Stimulated activated CD4-positive, alpha-beta T cell treated with anti-CD3 and anti-CD28 coated beads, TNF-alpha, amount 100 ng/mL, for 48 hours (primary cell): ENCODE data around the gene HRK.

Source experiments
- DNase-seq, 3 donors: peaks; one replicate each; pipeline ENCODE4 v3.0.0-alpha.2; 2020; ENCODE audit warnings: low read depth in 3 of 3

The HRK gene

GRCh38 chr12:116881325-116881876 lies at the start of gene HRK:
Gene HRK, minus strand, starts transcription at chr12:116881441. Its CDS starts 134 bp downstream, at chr12:116881307.
- no peak for DNase-seq

GRCh38 chr12:116929885-116930284 lies 48.6 kb upstream of the HRK start:
- no peak for DNase-seq

GRCh38 chr12:116928504-116928903 lies 47.3 kb upstream of the HRK start:
- no peak for DNase-seq

GRCh38 chr12:116927244-116927940 lies 46.2 kb upstream of the HRK start:
- no peak for DNase-seq

GRCh38 chr12:116926283-116927243 lies 45.3 kb upstream of the HRK start:
- no peak for DNase-seq

GRCh38 chr12:116924558-116925453 lies 43.6 kb upstream of the HRK start:
- DNase-seq, result peak in 2 of 3 donors; percentile 19 to 24

GRCh38 chr12:116922194-116922897 lies 41.1 kb upstream of the HRK start:
- DNase-seq, result no peak

GRCh38 chr12:116920939-116921338 lies 39.7 kb upstream of the HRK start:
- DNase-seq, result no peak

GRCh38 chr12:116919706-116920485 lies 38.7 kb upstream of the HRK start:
- no peak for DNase-seq

GRCh38 chr12:116919247-116919661 lies 38.0 kb upstream of the HRK start:
- DNase-seq, result no peak

- no peak for DNase-seq
These were observed 37.2 kb upstream of the HRK start for GRCh38 chr12:116918464-116918863.

GRCh38 chr12:116916714-116917114 lies 35.5 kb upstream of the HRK start:
- DNase-seq, result peak in 2 of 3 donors; percentile 12 to 33

GRCh38 chr12:116916122-116916521 lies 34.9 kb upstream of the HRK start:
- no peak for DNase-seq

GRCh38 chr12:116915326-116915725 lies 34.1 kb upstream of the HRK start:
- no peak for DNase-seq

- DNase-seq, result peak; percentile 24 to 39 (median 25)
These were observed 29.6 kb upstream of the HRK start, which contains the start of gene FBXW8 for GRCh38 chr12:116910645-116911451. Gene FBXW8, plus strand, starts transcription at chr12:116910950. Its CDS starts 88 bp downstream, at chr12:116911038.

- no peak for DNase-seq
These were observed 29.0 kb upstream of the HRK start for GRCh38 chr12:116910280-116910644.

GRCh38 chr12:116906285-116906684 lies 25.0 kb upstream of the HRK start:
- DNase-seq, result no peak

- DNase-seq, result no peak
These were observed 22.6 kb upstream of the HRK start for GRCh38 chr12:116903818-116904217.

- no peak for DNase-seq
These were observed 20.4 kb upstream of the HRK start for GRCh38 chr12:116901612-116902011.
